Omental fat pad (tissue), 4 donors: ENCODE results near the gene SMIM29. TPM values are rescaled to one million over a fixed set of nuclear protein-coding genes. Genes with fewer than 3 reads are reported as not detected.
A peak's percentile ranks its signal among the peaks of the same experiment; 100 is the strongest.

ENCODE experiments used
- ATAC-seq: fragments of 150-250 bp; one replicate; pipeline ENCODE4 v1.9.1; 2016; ENCODE audit warnings: mild to moderate bottlenecking, moderate library complexity; ENCODE audit not compliant: low FRiP score
- DNase-seq: peaks from one replicate; pipeline ENCODE4 v3.0.0-alpha.2; 2019; ENCODE audit warnings: low spot score
- CTCF ChIP-seq, 3 donors: fragments of 450-650 bp; IDR thresholded peaks; one replicate each; pipeline ENCODE4 v1.5.1; 2016 to 2017; ENCODE audit warnings: antibody characterized with exemption in 3 of 3, mild to moderate bottlenecking in 3 of 3, moderate library complexity in 2 of 3
- total RNA-seq, 4 donors: library from RNA; depleted of rRNA; stranded (reverse); fragments of >200 nt; gene quantifications; one replicate each; pipeline ENCODE4 v1.1.0, GENCODE V29; 2016

SMIM29 gene
- total RNA-seq, result 10 to 100 TPM; 11.8 to 23.8 (median 17.2) TPM

GRCh38 chr6:34248727-34249468 lies at the start of gene SMIM29:
SMIM29 (minus strand) TSS chr6:34249006; CDS start chr6:34247791, 1,215 bp downstream.
- ATAC-seq (peak; percentile 88), DNase-seq (peak; percentile 87)
- TF ChIP-seq CTCF (IDR thresholded peaks at IDR 0.05), result peak in 2 of 3 donors; percentile 5 to 43

- TF ChIP-seq CTCF (IDR thresholded peaks at IDR 0.05), result no peak
- no peak for ATAC-seq
- no peak for DNase-seq
These were observed 46.9 kb upstream of the SMIM29 start for GRCh38 chr6:34295721-34296120.

- DNase-seq, result no peak
- ATAC-seq, result no peak
- no peak for TF ChIP-seq CTCF (IDR thresholded peaks at IDR 0.05)
These were observed 44.1 kb upstream of the SMIM29 start for GRCh38 chr6:34292954-34293353.

DNA sequence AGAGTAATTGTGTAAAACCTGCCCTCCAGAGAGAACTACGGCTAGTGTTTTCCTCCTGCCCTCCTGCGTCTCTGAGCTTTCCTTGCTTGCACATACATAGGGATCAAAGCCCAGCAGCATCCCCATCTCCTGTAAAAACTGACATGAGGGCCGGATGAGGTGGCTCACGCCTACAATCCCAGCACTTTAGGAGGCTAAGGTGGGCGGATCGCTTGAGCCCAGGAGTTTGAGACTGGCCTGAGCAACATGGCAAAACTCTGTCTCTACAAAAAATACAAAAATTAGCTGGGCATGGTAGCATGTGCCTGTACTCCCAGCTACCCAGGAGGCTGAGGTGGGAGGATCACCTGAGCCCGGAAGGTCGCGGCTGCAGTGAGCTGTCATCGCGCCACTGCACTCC lies 40.3 kb upstream of the SMIM29 start:
- ATAC-seq, result no peak
- no peak for TF ChIP-seq CTCF (IDR thresholded peaks at IDR 0.05)
- DNase-seq, result no peak

DNA sequence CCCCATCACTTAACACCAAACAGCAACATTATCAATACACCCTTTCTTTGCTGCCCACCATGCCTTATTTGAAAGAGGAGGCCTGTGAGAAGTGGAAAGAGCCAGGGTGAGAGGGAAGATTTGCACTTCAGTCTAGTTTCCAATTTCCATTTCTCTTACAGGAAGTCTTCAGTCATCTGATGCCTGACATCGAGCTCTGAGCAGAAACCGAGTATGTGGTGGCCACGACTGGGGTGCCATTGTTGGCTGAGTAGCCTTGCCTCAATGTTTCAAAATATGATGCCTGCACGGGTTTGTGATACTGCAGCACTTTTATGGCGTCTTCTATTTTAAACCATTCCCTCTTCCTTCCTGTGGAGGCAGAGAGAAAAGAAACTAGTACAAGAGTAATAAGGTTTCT lies 39.8 kb upstream of the SMIM29 start:
- no peak for TF ChIP-seq CTCF (IDR thresholded peaks at IDR 0.05)
- DNase-seq (no peak), ATAC-seq (no peak)

DNA sequence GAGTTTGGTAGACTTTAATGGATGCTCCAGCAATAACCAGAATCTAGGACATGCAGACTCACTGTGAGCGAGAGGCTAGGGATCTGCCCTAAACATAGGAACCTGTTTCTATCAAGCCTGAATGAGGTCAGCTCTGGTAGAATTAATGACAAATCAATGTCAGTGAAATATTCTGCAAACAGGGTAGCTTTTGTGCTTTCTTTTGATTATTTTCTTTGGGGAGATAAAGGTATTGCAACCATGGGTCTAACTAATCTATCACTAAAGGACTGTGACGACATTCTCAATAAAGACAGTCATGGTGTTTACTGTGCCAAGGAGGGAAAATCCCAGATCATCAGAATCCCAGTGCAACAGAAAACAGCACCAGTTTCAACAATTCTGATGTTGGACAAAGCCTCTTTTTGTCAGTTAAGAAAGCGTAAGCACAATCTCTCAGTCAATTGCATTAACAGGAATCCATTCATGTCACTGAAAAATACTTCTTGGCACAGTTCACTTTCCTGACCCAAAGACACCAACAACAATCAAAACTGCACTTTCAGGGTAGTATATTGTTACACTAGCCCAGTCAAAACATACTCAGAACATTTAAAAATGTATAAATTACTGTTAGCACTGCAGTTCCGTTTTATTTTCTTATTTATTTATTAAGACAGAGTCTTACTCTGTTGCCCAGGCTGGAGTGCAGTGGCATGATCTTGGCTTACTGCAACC lies 36.8 kb upstream of the SMIM29 start:
- DNase-seq, result no peak
- no peak for TF ChIP-seq CTCF (IDR thresholded peaks at IDR 0.05)
- no peak for ATAC-seq
